ENCODE data around the gene PTK6. TPM values are rescaled to one million over a fixed set of nuclear protein-coding genes. Genes with fewer than 3 reads are reported as not detected.
A peak's percentile ranks its signal among the peaks of the same experiment; 100 is the strongest.

PTK6 gene
- total and polyA plus RNA-seq, 2 donors (not counting 1 experiment from before 2014, with no cell fraction given): 0.17 TPM; not detected in 1

- H3K9me3 ChIP-seq (ENCODE audit: control insufficient read depth, insufficient read depth, low read depth, low read length): no peaks in the 10 kb centered on the region
- peak overlapping the region; percentile 53 to 68 (median 60) for H3K4me3 ChIP-seq (replicated peaks in 1 of 4; ENCODE audit: control extremely low read depth in 1 of 4, insufficient read depth in 1 of 4, low read depth in 3 of 4, low read length in 4 of 4)
- peak overlapping the region; percentile 23 for H2AFZ ChIP-seq (ENCODE audit: low read length)
- H4K20me1 ChIP-seq (ENCODE audit: control insufficient read depth, extremely low read depth, insufficient read depth, low read length): no peaks in the 10 kb centered on the region
- H3K79me2 ChIP-seq (ENCODE audit: control insufficient read depth, insufficient read depth, low read length): no peaks in the 10 kb centered on the region
- no peaks in the 10 kb centered on the region for H3K4me1 ChIP-seq (ENCODE audit: control insufficient read depth, extremely low read depth, insufficient read depth, low read length)
- TF ChIP-seq, protein P1, sequence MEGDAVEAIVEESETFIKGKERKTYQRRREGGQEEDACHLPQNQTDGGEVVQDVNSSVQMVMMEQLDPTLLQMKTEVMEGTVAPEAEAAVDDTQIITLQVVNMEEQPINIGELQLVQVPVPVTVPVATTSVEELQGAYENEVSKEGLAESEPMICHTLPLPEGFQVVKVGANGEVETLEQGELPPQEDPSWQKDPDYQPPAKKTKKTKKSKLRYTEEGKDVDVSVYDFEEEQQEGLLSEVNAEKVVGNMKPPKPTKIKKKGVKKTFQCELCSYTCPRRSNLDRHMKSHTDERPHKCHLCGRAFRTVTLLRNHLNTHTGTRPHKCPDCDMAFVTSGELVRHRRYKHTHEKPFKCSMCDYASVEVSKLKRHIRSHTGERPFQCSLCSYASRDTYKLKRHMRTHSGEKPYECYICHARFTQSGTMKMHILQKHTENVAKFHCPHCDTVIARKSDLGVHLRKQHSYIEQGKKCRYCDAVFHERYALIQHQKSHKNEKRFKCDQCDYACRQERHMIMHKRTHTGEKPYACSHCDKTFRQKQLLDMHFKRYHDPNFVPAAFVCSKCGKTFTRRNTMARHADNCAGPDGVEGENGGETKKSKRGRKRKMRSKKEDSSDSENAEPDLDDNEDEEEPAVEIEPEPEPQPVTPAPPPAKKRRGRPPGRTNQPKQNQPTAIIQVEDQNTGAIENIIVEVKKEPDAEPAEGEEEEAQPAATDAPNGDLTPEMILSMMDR (conservative IDR thresholded peaks at IDR 0.05 in 1 of 2, IDR thresholded peaks at IDR 0.05 in 1 of 2; ENCODE audit: low read depth in 1 of 2, low read length in 2 of 2): no peak
- TF ChIP-seq EZH2 (IDR thresholded peaks at IDR 0.05; ENCODE audit: low read length, missing control alignments): no peak
- H3K27me3 ChIP-seq (ENCODE audit: control insufficient read depth, insufficient read depth, low read length): peaks cover 4% of the 10 kb centered on the region
- peak overlapping the region; percentile 62 for H3K9ac ChIP-seq (ENCODE audit: insufficient read depth, low read length)
- peak overlapping the region; percentile 85 for H3K4me2 ChIP-seq (ENCODE audit: extremely low read depth, insufficient read depth, low read length)
- H3K36me3 ChIP-seq (ENCODE audit: control insufficient read depth, insufficient read depth, low read length): no peaks in the 10 kb centered on the region
- DNase-seq (ENCODE audit: low read depth in 2 of 2): peak; percentile 56 to 88
- H3K27ac ChIP-seq (ENCODE audit: insufficient read depth, low read length): no peak overlapping the region
Measured at GRCh38 chr20:63553251-63553932, 16.2 kb upstream of the PTK6 start.

DNA sequence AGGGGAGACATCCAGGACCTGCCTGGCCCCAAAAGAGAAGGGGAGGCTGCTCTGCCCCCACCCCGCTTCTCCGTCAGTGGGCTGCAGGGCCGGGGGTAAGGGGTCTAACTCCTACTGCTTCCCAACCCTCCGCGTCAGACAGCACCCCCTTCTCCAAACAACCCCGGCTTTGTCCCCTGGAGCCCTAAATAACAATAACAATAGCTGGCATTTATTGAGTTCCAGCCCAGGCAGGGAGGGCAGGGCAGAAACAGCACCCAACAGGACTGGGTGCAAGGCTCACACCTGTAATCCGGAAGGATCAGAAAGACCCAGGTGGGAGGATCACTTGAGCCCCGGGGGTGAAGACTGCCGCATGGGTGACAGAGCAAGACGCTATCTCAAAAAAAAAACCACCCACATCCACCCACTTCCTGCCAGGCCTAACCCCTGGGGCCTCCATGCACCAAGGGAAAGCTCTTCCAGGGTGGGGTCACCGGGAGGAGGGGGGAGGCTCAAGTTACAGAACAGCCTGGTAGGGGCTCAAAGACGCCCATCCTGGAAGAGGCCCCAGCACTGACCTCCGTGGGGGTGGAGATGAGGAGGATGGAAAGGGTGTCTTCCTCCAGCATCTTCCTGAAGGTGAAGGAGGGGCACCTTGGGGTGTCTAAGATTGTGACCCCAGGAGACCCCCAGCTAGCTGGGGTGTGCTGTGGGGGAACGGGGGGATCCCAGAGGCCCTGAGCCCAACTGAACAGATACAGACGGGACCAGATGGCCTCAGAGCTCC lies 15.5 kb upstream of the PTK6 start:
- H3K4me2 ChIP-seq (ENCODE audit: extremely low read depth, insufficient read depth, low read length): no peak overlapping the region
- no peak overlapping the region for H3K4me3 ChIP-seq (replicated peaks in 1 of 4; ENCODE audit: control extremely low read depth in 1 of 4, insufficient read depth in 1 of 4, low read depth in 3 of 4, low read length in 4 of 4)

GRCh38 chr20:63551068-63551467 lies 13.9 kb upstream of the PTK6 start:
- no peak overlapping the region for H3K4me2 ChIP-seq (ENCODE audit: extremely low read depth, insufficient read depth, low read length)
- H3K4me3 ChIP-seq (replicated peaks in 1 of 4; ENCODE audit: control extremely low read depth in 1 of 4, insufficient read depth in 1 of 4, low read depth in 3 of 4, low read length in 4 of 4): no peak overlapping the region
- no peak overlapping the region for H3K9ac ChIP-seq (ENCODE audit: insufficient read depth, low read length)
- peaks cover 11% of the 10 kb centered on the region for H3K27me3 ChIP-seq (ENCODE audit: control insufficient read depth, insufficient read depth, low read length)
- no peaks in the 10 kb centered on the region for H3K36me3 ChIP-seq (ENCODE audit: control insufficient read depth, insufficient read depth, low read length)
- no peak for DNase-seq (ENCODE audit: low read depth in 2 of 2)
- H3K27ac ChIP-seq (ENCODE audit: insufficient read depth, low read length): no peak overlapping the region
- H3K4me1 ChIP-seq (ENCODE audit: control insufficient read depth, extremely low read depth, insufficient read depth, low read length): no peaks in the 10 kb centered on the region
- no peak overlapping the region for H2AFZ ChIP-seq (ENCODE audit: low read length)
- TF ChIP-seq, protein P1 (conservative IDR thresholded peaks at IDR 0.05 in 1 of 2, IDR thresholded peaks at IDR 0.05 in 1 of 2; ENCODE audit: low read depth in 1 of 2, low read length in 2 of 2): no peak
- TF ChIP-seq EZH2 (IDR thresholded peaks at IDR 0.05; ENCODE audit: low read length, missing control alignments): no peak
- H3K79me2 ChIP-seq (ENCODE audit: control insufficient read depth, insufficient read depth, low read length): no peaks in the 10 kb centered on the region
- H4K20me1 ChIP-seq (ENCODE audit: control insufficient read depth, extremely low read depth, insufficient read depth, low read length): no peaks in the 10 kb centered on the region
- H3K9me3 ChIP-seq (ENCODE audit: control insufficient read depth, insufficient read depth, low read depth, low read length): no peaks in the 10 kb centered on the region

More for the DNA sequence above, 15.5 kb upstream of the PTK6 start:
- Histone ChIP-seq H3K79me2 (ENCODE audit: control insufficient read depth, insufficient read depth, low read length) (no peaks in the 10 kb centered on the region), H2AFZ (ENCODE audit: low read length) (no peak overlapping the region), H3K27me3 (ENCODE audit: control insufficient read depth, insufficient read depth, low read length) (peaks cover 8% of the 10 kb centered on the region), H3K36me3 (ENCODE audit: control insufficient read depth, insufficient read depth, low read length) (no peaks in the 10 kb centered on the region), H3K27ac (ENCODE audit: insufficient read depth, low read length) (no peak overlapping the region), H4K20me1 (ENCODE audit: control insufficient read depth, extremely low read depth, insufficient read depth, low read length) (no peaks in the 10 kb centered on the region), H3K9me3 (ENCODE audit: control insufficient read depth, insufficient read depth, low read depth, low read length) (no peaks in the 10 kb centered on the region), H3K4me1 (ENCODE audit: control insufficient read depth, extremely low read depth, insufficient read depth, low read length) (no peaks in the 10 kb centered on the region), H3K9ac (ENCODE audit: insufficient read depth, low read length) (no peak overlapping the region)
- DNase-seq (ENCODE audit: low read depth in 2 of 2): no peak
- no peak for TF ChIP-seq EZH2 (IDR thresholded peaks at IDR 0.05; ENCODE audit: low read length, missing control alignments)
- TF ChIP-seq, protein P1 (conservative IDR thresholded peaks at IDR 0.05 in 1 of 2, IDR thresholded peaks at IDR 0.05 in 1 of 2; ENCODE audit: low read depth in 1 of 2, low read length in 2 of 2): no peak

All from fibroblast of lung (primary cell).